Rectal smooth muscle tissue (tissue), 1 donor: ENCODE data around the gene NLK.
"Not testable (repeated sequence)": the region's sequence is repeated elsewhere in the genome, so short reads cannot be mapped to it uniquely, and the experiment has no call there.

Experiments
- H3K27ac ChIP-seq: one replicate; pipeline ENCODE4 v1.7.0; 2013; ENCODE audit warnings: low read depth, low read length, inconsistent platforms
- H3K27me3 ChIP-seq: one replicate; pipeline ENCODE4 v1.7.0; 2013; ENCODE audit warnings: low read length; ENCODE audit not compliant: control insufficient read depth, insufficient read depth
- H3K36me3 ChIP-seq: one replicate; pipeline ENCODE4 v1.7.0; 2013; ENCODE audit warnings: low read length; ENCODE audit not compliant: control insufficient read depth, insufficient read depth
- H3K4me1 ChIP-seq: one replicate; pipeline ENCODE4 v1.7.0; 2013; ENCODE audit warnings: low read length; ENCODE audit not compliant: control insufficient read depth, insufficient read depth
- H3K4me3 ChIP-seq: one replicate; pipeline ENCODE4 v1.7.0; 2013; ENCODE audit warnings: low read length
- H3K9ac ChIP-seq: one replicate; pipeline ENCODE4 v1.7.0; 2013; ENCODE audit warnings: low read length

Gene NLK

GRCh38 chr17:28196636-28197035, 154.2 kb downstream of the NLK start:
- no peak overlapping the region for H3K9ac ChIP-seq

GRCh38 chr17:28199115-28199514, 156.6 kb downstream of the NLK start:
- H3K4me3 ChIP-seq: no peak overlapping the region
- no peaks in the 10 kb centered on the region for H3K27me3 ChIP-seq
- no peaks in the 10 kb centered on the region for H3K4me1 ChIP-seq
- H3K36me3 ChIP-seq: peaks cover 3% of the 10 kb centered on the region
- no peak overlapping the region for H3K9ac ChIP-seq
- no peak overlapping the region for H3K27ac ChIP-seq

More at GRCh38 chr17:28196636-28197035, 154.2 kb downstream of the NLK start:
- Histone ChIP-seq H3K27ac (no peak overlapping the region), H3K4me1 (no peaks in the 10 kb centered on the region), H3K4me3 (no peak overlapping the region), H3K36me3 (peaks cover 3% of the 10 kb centered on the region), H3K27me3 (no peaks in the 10 kb centered on the region)

- Histone ChIP-seq H3K27ac (no peak overlapping the region), H3K4me3 (no peak overlapping the region), H3K36me3 (peaks cover 3% of the 10 kb centered on the region), H3K27me3 (no peaks in the 10 kb centered on the region), H3K4me1 (no peaks in the 10 kb centered on the region), H3K9ac (no peak overlapping the region)
Observed at GRCh38 chr17:28199728-28200127, 157.3 kb downstream of the NLK start.

- Histone ChIP-seq H3K27me3 (no peaks in the 10 kb centered on the region), H3K4me3 (no peak overlapping the region), H3K9ac (no peak overlapping the region), H3K4me1 (no peaks in the 10 kb centered on the region), H3K27ac (no peak overlapping the region), H3K36me3 (no peaks in the 10 kb centered on the region)
Observed at GRCh38 chr17:28201315-28201714, 158.8 kb downstream of the NLK start.

GRCh38 chr17:28204244-28204643, 161.8 kb downstream of the NLK start:
- no peaks in the 10 kb centered on the region for H3K4me1 ChIP-seq
- H3K4me3 ChIP-seq: no peak overlapping the region
- no peak overlapping the region for H3K9ac ChIP-seq
- no peaks in the 10 kb centered on the region for H3K36me3 ChIP-seq
- no peak overlapping the region for H3K27ac ChIP-seq
- H3K27me3 ChIP-seq: no peaks in the 10 kb centered on the region

DNA sequence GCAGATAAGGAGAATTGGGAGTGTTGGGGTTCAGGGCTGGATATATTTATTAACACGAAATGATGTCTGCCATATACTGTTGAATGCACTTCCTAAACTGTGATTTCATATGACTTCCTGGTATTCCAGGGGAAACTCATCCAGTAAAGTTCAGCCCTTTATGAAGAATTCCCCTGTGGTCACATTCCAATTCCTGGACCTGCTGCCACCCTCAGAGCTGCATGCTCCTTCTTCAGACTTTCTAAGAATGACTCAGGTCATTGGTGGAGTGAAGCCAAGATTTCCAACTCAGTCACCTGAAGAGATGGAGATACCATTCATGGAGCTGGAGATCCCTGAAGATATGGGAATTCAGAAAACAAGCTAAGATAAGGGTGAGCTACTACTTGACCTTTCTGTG, 162.3 kb downstream of the NLK start:
- no peak overlapping the region for H3K9ac ChIP-seq
- H3K27ac ChIP-seq: no peak overlapping the region
- no peaks in the 10 kb centered on the region for H3K36me3 ChIP-seq
- H3K4me3 ChIP-seq: no peak overlapping the region
- no peaks in the 10 kb centered on the region for H3K27me3 ChIP-seq
- H3K4me1 ChIP-seq: no peaks in the 10 kb centered on the region

- Histone ChIP-seq H3K27me3 (no peaks in the 10 kb centered on the region), H3K36me3 (no peaks in the 10 kb centered on the region), H3K9ac (no peak overlapping the region), H3K27ac (no peak overlapping the region), H3K4me1 (no peaks in the 10 kb centered on the region), H3K4me3 (no peak overlapping the region)
Observed at GRCh38 chr17:28206292-28206691, 163.8 kb downstream of the NLK start.

- Histone ChIP-seq H3K9ac (no peak overlapping the region), H3K36me3 (no peaks in the 10 kb centered on the region), H3K4me3 (no peak overlapping the region), H3K27ac (no peak overlapping the region), H3K4me1 (no peaks in the 10 kb centered on the region), H3K27me3 (no peaks in the 10 kb centered on the region)
Observed at GRCh38 chr17:28211811-28212210, 169.3 kb downstream of the NLK start.

GRCh38 chr17:28213578-28213977, 171.1 kb downstream of the NLK start:
- not testable (repeated sequence) for H3K4me1 ChIP-seq, H3K9ac ChIP-seq, H3K36me3 ChIP-seq, H3K27me3 ChIP-seq, H3K27ac ChIP-seq, H3K4me3 ChIP-seq

DNA sequence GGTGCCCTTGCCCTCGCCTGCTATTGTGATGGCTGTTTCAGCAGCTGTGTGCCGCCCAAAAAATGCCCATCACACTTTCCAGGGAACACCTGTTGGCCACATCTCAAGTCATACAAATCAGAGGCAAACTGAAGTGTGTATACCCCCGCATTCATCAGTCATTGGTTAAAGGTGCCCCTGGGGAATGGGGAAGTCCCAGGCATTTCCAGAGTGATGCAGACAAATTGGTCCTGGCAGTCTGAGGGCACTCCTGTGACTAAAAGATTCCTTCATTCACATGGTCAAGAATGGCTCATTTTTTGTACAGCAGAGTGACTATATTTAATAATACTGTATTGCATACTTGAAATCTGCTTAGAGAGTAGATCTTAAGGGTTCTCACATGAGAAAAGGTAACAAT, 173.6 kb downstream of the NLK start:
- Histone ChIP-seq H3K27me3 (no peaks in the 10 kb centered on the region), H3K27ac (no peak overlapping the region), H3K4me3 (no peak overlapping the region), H3K36me3 (no peaks in the 10 kb centered on the region), H3K9ac (no peak overlapping the region), H3K4me1 (no peaks in the 10 kb centered on the region)

GRCh38 chr17:28216528-28216927, 174.1 kb downstream of the NLK start:
- Histone ChIP-seq H3K9ac (no peak overlapping the region), H3K4me1 (no peaks in the 10 kb centered on the region), H3K27me3 (no peaks in the 10 kb centered on the region), H3K27ac (no peak overlapping the region), H3K4me3 (no peak overlapping the region), H3K36me3 (no peaks in the 10 kb centered on the region)

DNA sequence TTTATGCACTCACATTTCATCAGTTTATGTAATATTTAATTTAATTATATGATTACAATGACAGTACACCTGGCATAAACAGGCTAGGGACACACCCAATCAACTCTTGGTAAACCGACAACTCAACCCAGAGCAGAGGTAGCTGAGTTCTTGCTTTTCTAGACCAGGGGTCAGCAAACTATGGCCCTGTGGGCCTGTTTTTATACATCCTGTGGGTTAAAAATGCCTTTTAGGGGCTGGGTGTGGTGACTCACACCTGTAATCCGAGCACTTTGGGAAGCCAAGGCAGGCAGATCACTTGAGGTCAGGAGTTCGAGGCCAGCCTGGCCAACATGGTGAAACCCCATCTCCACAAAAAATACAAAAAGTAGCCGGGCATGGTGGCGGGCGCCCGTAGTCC, 177.3 kb downstream of the NLK start:
- Histone ChIP-seq H3K27ac (no peak overlapping the region), H3K4me3 (no peak overlapping the region), H3K9ac (no peak overlapping the region), H3K36me3 (no peaks in the 10 kb centered on the region), H3K27me3 (no peaks in the 10 kb centered on the region), H3K4me1 (no peaks in the 10 kb centered on the region)

GRCh38 chr17:28221751-28222414, 179.4 kb downstream of the NLK start:
- Histone ChIP-seq H3K27ac (no peak overlapping the region), H3K4me1 (no peaks in the 10 kb centered on the region), H3K27me3 (no peaks in the 10 kb centered on the region), H3K4me3 (no peak overlapping the region), H3K9ac (no peak overlapping the region), H3K36me3 (no peaks in the 10 kb centered on the region)
